WTC11 (cell line): ENCODE results near the gene NHSL2. TPM values are rescaled to one million over a fixed set of nuclear protein-coding genes. Genes with fewer than 3 reads are reported as not detected.

Experiments
- ATAC-seq: fragments of 200-7000 bp; cut with Tn5 transposase; 2 replicates; pipeline ENCODE4 v1.10.0; 2021; ENCODE audit warnings: mild to moderate bottlenecking, moderate library complexity
- CTCF ChIA-PET: fragments of 300-600 bp; sonication (Branson Sonifier 250); formaldehyde crosslinking; loops from one replicate; lab custom pipeline; 2021; ENCODE audit warnings: antibody characterized with exemption; lab: Charles Lee
- POLR2A ChIA-PET: fragments of 350-600 bp; sonication (Branson Sonifier 250); formaldehyde crosslinking; loops from one replicate; lab custom pipeline; 2021; ENCODE audit warnings: antibody characterized with exemption; lab: Charles Lee
- DNase-seq: peaks from one replicate; pipeline ENCODE4 v3.0.0; 2021; ENCODE audit warnings: low spot score
- H3K27ac Mint-ChIP-seq: 2 replicates; pipeline ENCODE4 v1.8.0; 2021; ENCODE audit warnings: mixed read lengths
- H3K27me3 Mint-ChIP-seq: 2 replicates; pipeline ENCODE4 v1.8.0; 2021; ENCODE audit warnings: low read depth, mild to moderate bottlenecking, moderate library complexity, mixed read lengths
- H3K36me3 Mint-ChIP-seq: 2 replicates; pipeline ENCODE4 v1.8.0; 2021; ENCODE audit warnings: mixed read lengths
- H3K4me1 Mint-ChIP-seq: 2 replicates; pipeline ENCODE4 v1.8.0; 2022; ENCODE audit warnings: mixed read lengths
- H3K4me3 Mint-ChIP-seq: 2 replicates; pipeline ENCODE4 v1.8.0; 2021; ENCODE audit warnings: mild to moderate bottlenecking, moderate library complexity, mixed read lengths
- H3K9me3 Mint-ChIP-seq: 2 replicates; pipeline ENCODE4 v1.8.0; 2021; ENCODE audit warnings: mixed read lengths
- AFF4 ChIP-seq: sonication (generic); formaldehyde crosslinking; IDR thresholded peaks from 2 replicates; pipeline ENCODE4 v1.8.1; 2023; ENCODE audit warnings: mild to moderate bottlenecking, missing genetic modification reagents, borderline replicate concordance
- CDX4 ChIP-seq: fragments of 250-450 bp; sonication (Bioruptor Pico); IDR thresholded peaks from 2 replicates; pipeline ENCODE4 v1.9.0; 2021; ENCODE audit warnings: moderate library complexity, mild to moderate bottlenecking, inconsistent platforms, borderline replicate concordance
- E2F4 ChIP-seq: sonication (generic); formaldehyde crosslinking; IDR thresholded peaks from 2 replicates; pipeline ENCODE4 v1.8.1; 2022; ENCODE audit warnings: low read depth, mild to moderate bottlenecking, moderate library complexity, missing genetic modification reagents, borderline replicate concordance
- FOXJ3 ChIP-seq: sonication (generic); formaldehyde crosslinking; IDR thresholded peaks from 2 replicates; pipeline ENCODE4 v1.9.0; 2021; ENCODE audit warnings: missing genetic modification reagents, mild to moderate bottlenecking, borderline replicate concordance
- FOXP4 ChIP-seq: sonication (generic); formaldehyde crosslinking; IDR thresholded peaks from 2 replicates; pipeline ENCODE4 v1.8.0; 2022; ENCODE audit warnings: mild to moderate bottlenecking, missing genetic modification reagents
- IRF2 ChIP-seq: sonication (generic); formaldehyde crosslinking; IDR thresholded peaks from 2 replicates; pipeline ENCODE4 v1.8.0; 2022; ENCODE audit warnings: low read depth, missing genetic modification reagents, borderline replicate concordance
- MYBL2 ChIP-seq: sonication (generic); formaldehyde crosslinking; IDR thresholded peaks from 2 replicates; pipeline ENCODE4 v1.8.1; 2023; ENCODE audit warnings: mild to moderate bottlenecking, moderate library complexity, missing genetic modification reagents
- OVOL2 ChIP-seq: fragments of 250-450 bp; sonication (Bioruptor Pico); IDR thresholded peaks from 2 replicates; pipeline ENCODE4 v1.9.0; 2021; ENCODE audit warnings: mild to moderate bottlenecking, borderline replicate concordance
- RORB ChIP-seq: fragments of 250-450 bp; sonication (Bioruptor Pico); IDR thresholded peaks from 2 replicates; pipeline ENCODE4 v1.9.0; 2021; ENCODE audit warnings: mild to moderate bottlenecking
- ZNF263 ChIP-seq: sonication (generic); formaldehyde crosslinking; IDR thresholded peaks from 2 replicates; pipeline ENCODE4 v1.8.1; 2022; ENCODE audit warnings: low read depth, mild to moderate bottlenecking, moderate library complexity, missing genetic modification reagents
- ZNF317 ChIP-seq: sonication (generic); formaldehyde crosslinking; IDR thresholded peaks from 2 replicates; pipeline ENCODE4 v1.8.1; 2023; ENCODE audit warnings: low read depth, mild to moderate bottlenecking, moderate library complexity, missing genetic modification reagents, borderline replicate concordance
- ZNF671 ChIP-seq: fragments of 250-450 bp; sonication (Bioruptor Pico); IDR thresholded peaks from 2 replicates; pipeline ENCODE4 v1.8.0; 2021; ENCODE audit warnings: mild to moderate bottlenecking
- total RNA-seq: library from RNA; stranded (reverse); gene quantifications from 3 replicates; pipeline ENCODE4 v1.2.3, GENCODE V29; 2021
- TF ChIP-seq, protein P1 (sequence below): sonication (generic); formaldehyde crosslinking; IDR thresholded peaks from 2 replicates; pipeline ENCODE4 v1.8.1; 2022; ENCODE audit warnings: low read depth, missing genetic modification reagents, borderline replicate concordance
- TF ChIP-seq, protein P2 (sequence below): fragments of 200-600 bp; IDR thresholded peaks from 2 replicates; pipeline ENCODE4 v1.8.0; 2022; ENCODE audit warnings: antibody characterized with exemption
- TF ChIP-seq, protein P3 (sequence below): fragments of 250-450 bp; sonication (Bioruptor Pico); IDR thresholded peaks from 2 replicates; pipeline ENCODE4 v2.1.2; 2022; ENCODE audit warnings: mild to moderate bottlenecking, moderate library complexity

NHSL2 gene
- total RNA-seq, 1 experiment from 2014 or later = 7.9 TPM

- TF ChIP-seq FOXP4 (CRISPR knock-in tag) = no peak
- TF ChIP-seq ZNF317 (CRISPR knock-in tag) = no peak
- TF ChIP-seq RORB (CRISPR knock-in tag) = no peak
Observed at GRCh38 chrX:72143609-72143907, 232.9 kb downstream of the NHSL2 start (continued).

- Mint-ChIP-seq H3K4me1 (no peaks in the 10 kb centered on the region), H3K27me3 (no peaks in the 10 kb centered on the region), H3K4me3 (no peak overlapping the region), H3K36me3 (peaks cover 5% of the 10 kb centered on the region; the same call in 1 of the 2 replicates), H3K9me3 (no peaks in the 10 kb centered on the region), H3K27ac (no peak overlapping the region)
- no peak for ATAC-seq
- POLR2A ChIA-PET = no interaction called here
- CTCF ChIA-PET = no interaction called here
- TF ChIP-seq ZNF317 (CRISPR knock-in tag) (no peak), IRF2 (CRISPR knock-in tag) (no peak), ZNF263 (CRISPR knock-in tag) (no peak), MYBL2 (CRISPR knock-in tag) (no peak), E2F4 (CRISPR knock-in tag) (no peak), OVOL2 (CRISPR knock-in tag) (no peak), ZNF671 (no peak), CDX4 (no peak)
- TF ChIP-seq, protein P1, sequence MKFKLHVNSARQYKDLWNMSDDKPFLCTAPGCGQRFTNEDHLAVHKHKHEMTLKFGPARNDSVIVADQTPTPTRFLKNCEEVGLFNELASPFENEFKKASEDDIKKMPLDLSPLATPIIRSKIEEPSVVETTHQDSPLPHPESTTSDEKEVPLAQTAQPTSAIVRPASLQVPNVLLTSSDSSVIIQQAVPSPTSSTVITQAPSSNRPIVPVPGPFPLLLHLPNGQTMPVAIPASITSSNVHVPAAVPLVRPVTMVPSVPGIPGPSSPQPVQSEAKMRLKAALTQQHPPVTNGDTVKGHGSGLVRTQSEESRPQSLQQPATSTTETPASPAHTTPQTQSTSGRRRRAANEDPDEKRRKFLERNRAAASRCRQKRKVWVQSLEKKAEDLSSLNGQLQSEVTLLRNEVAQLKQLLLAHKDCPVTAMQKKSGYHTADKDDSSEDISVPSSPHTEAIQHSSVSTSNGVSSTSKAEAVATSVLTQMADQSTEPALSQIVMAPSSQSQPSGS (CRISPR knock-in tag) = no peak
- no peak for DNase-seq
Observed at GRCh38 chrX:72145181-72145580, 234.5 kb downstream of the NHSL2 start.

DNA sequence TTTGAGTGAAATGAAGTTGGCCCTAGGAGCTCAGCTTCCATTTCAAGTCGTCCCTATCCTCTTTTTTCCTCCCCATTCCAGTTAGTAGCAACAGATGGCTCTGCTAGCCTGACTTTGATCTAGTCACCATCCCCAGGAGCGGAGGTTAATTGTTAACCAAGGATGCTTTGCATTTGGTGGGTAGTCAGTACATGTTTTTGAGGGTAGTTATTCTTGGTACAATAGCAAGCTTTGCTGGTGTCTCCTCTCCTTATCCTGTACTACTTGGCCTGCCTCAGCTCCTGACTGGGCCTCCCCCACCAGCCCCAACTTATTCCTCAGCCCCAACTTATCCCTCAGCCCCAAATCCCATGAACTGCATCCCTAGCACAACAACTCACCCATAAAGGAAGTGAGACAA is 235.9 kb downstream of the NHSL2 start:
- H3K4me3 Mint-ChIP-seq = no peak overlapping the region
- ATAC-seq (no peak), DNase-seq (no peak)
- H3K4me1 Mint-ChIP-seq = no peaks in the 10 kb centered on the region
- H3K36me3 Mint-ChIP-seq = peaks cover 5% of the 10 kb centered on the region; the same call in 1 of the 2 replicates
- POLR2A ChIA-PET = no interaction called here
- H3K9me3 Mint-ChIP-seq = no peaks in the 10 kb centered on the region
- no peak overlapping the region for H3K27ac Mint-ChIP-seq
- CTCF ChIA-PET = no interaction called here
- no peaks in the 10 kb centered on the region for H3K27me3 Mint-ChIP-seq
- TF ChIP-seq, protein P2, sequence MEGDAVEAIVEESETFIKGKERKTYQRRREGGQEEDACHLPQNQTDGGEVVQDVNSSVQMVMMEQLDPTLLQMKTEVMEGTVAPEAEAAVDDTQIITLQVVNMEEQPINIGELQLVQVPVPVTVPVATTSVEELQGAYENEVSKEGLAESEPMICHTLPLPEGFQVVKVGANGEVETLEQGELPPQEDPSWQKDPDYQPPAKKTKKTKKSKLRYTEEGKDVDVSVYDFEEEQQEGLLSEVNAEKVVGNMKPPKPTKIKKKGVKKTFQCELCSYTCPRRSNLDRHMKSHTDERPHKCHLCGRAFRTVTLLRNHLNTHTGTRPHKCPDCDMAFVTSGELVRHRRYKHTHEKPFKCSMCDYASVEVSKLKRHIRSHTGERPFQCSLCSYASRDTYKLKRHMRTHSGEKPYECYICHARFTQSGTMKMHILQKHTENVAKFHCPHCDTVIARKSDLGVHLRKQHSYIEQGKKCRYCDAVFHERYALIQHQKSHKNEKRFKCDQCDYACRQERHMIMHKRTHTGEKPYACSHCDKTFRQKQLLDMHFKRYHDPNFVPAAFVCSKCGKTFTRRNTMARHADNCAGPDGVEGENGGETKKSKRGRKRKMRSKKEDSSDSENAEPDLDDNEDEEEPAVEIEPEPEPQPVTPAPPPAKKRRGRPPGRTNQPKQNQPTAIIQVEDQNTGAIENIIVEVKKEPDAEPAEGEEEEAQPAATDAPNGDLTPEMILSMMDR = no peak
- no peak for TF ChIP-seq AFF4 (CRISPR knock-in tag)
- TF ChIP-seq FOXJ3 = no peak
- TF ChIP-seq, protein P3, sequence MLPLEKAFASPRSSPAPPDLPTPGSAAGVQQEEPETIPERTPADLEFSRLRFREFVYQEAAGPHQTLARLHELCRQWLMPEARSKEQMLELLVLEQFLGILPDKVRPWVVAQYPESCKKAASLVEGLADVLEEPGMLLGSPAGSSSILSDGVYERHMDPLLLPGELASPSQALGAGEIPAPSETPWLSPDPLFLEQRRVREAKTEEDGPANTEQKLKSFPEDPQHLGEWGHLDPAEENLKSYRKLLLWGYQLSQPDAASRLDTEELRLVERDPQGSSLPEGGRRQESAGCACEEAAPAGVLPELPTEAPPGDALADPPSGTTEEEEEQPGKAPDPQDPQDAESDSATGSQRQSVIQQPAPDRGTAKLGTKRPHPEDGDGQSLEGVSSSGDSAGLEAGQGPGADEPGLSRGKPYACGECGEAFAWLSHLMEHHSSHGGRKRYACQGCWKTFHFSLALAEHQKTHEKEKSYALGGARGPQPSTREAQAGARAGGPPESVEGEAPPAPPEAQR = no peak
